MG63 (cell line): ENCODE results near the gene ADIRF. TPM values are rescaled to one million over a fixed set of nuclear protein-coding genes. Genes with fewer than 3 reads are reported as not detected.
"Not testable (repeated sequence)": the region's sequence is repeated elsewhere in the genome, so short reads cannot be mapped to it uniquely, and the experiment has no call there.

Source experiments
- DNase-seq: peaks from one replicate; pipeline ENCODE4 v3.0.0-alpha.2; 2020
- H3K27me3 ChIP-seq: fragments of 250-450 bp; sonication (Bioruptor Pico); 2 replicates; pipeline ENCODE4 v1.5.1; 2020; ENCODE audit warnings: mild to moderate bottlenecking, moderate library complexity
- H3K36me3 ChIP-seq: fragments of 250-450 bp; sonication (Bioruptor Pico); 2 replicates; pipeline ENCODE4 v1.5.1; 2020; ENCODE audit warnings: mild to moderate bottlenecking, moderate library complexity
- H3K4me3 ChIP-seq: fragments of 250-450 bp; sonication (Bioruptor Pico); 2 replicates; pipeline ENCODE4 v1.5.1; 2020; ENCODE audit warnings: mild to moderate bottlenecking, moderate library complexity
- H3K9me3 ChIP-seq: fragments of 250-450 bp; sonication (Bioruptor Pico); 2 replicates; pipeline ENCODE4 v1.5.1; 2020; ENCODE audit warnings: mild to moderate bottlenecking, moderate library complexity
- total RNA-seq: library from RNA; depleted of rRNA; stranded (reverse); fragments of >200 nt; shearing (Covaris generic); gene quantifications from 2 replicates; pipeline ENCODE4 v1.2.3, GENCODE V29; 2014; ENCODE audit warnings: low replicate concordance

The ADIRF gene
- total RNA-seq, 1 experiment from 2014 or later, result 165 TPM

DNA sequence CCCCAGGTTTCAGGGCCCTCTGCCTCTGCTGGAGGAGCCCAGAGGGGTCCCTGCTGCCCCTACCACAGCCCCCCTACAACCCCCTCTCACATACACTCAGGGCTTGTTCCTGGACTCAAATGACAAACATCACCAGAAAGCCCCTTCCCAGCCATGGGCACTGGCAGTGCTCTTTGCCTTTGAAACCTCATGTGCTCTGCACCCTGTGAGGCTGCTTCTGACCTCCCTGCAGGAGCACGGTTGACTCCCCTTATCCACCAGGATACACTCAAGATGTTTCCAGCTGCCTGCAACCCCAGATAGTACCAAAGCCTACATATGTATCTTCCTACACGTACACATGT lies 3.5 kb upstream of the ADIRF start:
- no peak for DNase-seq
- Histone ChIP-seq H3K27me3 (no peaks in the 10 kb centered on the region), H3K9me3 (no peaks in the 10 kb centered on the region), H3K36me3 (peaks cover 9% of the 10 kb centered on the region), H3K4me3 (no peak overlapping the region)

DNA sequence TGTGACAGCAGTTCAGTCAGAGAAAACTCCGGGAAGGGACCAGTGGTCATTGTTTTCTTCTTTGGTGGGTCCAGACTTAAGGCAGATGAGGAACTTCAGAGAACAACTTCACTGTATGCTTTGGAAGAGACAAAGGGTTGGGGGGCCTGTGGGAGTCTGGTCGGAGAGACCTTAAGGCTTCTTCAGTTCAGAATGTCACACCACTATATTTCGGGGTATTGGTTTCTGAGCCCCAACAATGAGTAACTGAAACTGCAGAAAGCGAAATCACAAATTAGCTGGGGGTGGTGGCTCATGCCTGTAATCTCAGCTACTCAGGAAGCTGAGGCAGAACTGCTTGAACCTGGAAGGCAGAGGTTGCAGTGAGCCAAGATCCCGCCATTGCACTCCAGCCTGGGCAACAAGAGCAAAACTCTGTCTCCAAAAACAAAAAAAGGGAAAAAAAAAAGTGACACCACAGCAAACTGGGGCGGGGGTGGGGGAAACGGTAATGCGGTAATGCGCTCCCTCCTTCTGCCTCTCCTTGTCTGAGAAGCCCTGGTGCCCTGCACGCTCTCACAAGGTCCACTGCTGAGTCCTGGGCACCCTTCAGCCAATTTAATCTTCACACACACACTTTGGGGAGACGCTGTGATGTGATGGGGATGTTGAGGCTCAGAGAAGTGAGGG lies 2.2 kb upstream of the ADIRF start:
- Histone ChIP-seq H3K27me3 (no peaks in the 10 kb centered on the region), H3K4me3 (no peak overlapping the region), H3K9me3 (no peaks in the 10 kb centered on the region), H3K36me3 (peaks cover 15% of the 10 kb centered on the region)
- DNase-seq, result no peak

DNA sequence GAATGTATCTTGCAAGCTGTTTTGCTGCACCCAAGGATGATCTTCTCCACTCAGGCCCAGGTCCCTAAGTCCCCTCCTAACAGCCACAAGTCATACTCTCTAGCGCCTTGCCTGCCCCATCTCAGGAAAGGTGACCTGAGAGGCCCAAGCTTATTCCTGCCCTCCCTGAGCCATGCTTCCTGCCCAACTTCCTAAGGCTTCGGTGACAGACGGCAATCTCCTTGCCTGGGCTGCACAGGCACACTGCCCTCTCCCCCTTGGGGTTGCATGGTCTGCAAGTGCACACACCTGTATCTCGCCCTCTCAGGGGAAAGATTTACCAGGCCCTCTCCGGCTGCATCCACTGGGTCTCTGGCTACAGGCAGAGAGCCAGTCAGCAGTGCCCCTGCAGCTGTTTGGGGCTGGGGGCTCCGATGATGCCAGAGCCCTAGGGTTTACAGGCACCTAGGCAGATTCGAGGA lies 771 bp upstream of the ADIRF start:
- H3K27me3 ChIP-seq, result no peaks in the 10 kb centered on the region
- H3K9me3 ChIP-seq, result no peaks in the 10 kb centered on the region
- no peak for DNase-seq
- H3K4me3 ChIP-seq, result peak overlapping the region; percentile 83
- H3K36me3 ChIP-seq, result peaks cover 21% of the 10 kb centered on the region

DNA sequence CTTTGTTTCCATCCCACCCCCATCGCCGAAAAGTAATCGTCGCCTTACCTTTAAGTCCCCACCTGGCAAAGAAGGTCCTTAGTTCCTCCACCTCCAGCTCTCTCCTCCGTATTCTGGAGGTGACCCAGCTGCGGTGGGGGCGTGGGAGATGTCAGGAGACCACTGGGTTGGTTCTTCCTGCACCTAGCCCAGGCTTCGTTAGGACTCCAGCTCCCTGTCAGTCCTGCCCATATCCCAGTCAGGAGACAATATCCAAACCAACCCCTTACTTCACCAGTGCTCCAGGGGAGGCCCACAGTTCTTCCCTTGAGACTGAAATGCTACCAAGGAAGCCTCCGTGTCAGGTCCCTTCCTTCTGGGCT lies 693 bp downstream of the ADIRF start:
- H3K27me3 ChIP-seq, result no peaks in the 10 kb centered on the region
- peak overlapping the region; percentile 83 for H3K4me3 ChIP-seq
- no peak for DNase-seq
- H3K9me3 ChIP-seq, result no peaks in the 10 kb centered on the region
- H3K36me3 ChIP-seq, result peaks cover 21% of the 10 kb centered on the region

DNA sequence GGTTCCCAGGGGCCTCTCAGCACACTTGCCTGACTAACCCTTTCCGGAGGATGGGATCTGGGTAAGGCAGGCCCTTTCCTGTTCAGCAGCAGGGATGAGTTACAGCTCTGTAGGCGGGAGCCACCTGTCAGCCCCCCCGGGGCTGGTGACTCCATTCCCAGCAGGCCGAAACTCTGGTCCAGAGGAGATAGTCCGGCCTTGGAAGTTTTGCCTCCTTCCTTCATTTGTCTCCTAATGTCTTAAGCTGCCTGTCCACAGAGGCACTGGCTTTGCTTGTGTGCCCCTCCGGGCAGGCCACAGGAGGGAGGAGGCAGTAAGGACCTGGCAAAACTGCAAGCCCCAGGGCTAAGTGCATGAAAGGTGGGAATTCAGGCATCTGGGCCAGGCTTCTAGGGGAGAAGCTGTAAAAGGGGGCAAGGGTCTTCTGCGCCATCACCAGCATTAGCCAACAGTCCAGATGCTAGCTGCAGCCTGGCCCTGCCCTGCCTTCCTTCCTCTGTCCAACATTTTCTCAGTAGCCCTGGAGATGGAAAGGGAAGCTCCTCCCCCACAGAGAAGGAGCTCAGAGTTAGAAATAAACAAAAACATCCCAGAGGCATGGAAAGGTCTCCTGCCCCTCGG lies 1.2 kb downstream of the ADIRF start:
- H3K27me3 ChIP-seq, result no peaks in the 10 kb centered on the region
- H3K4me3 ChIP-seq, result peak overlapping the region; percentile 83
- H3K9me3 ChIP-seq, result no peaks in the 10 kb centered on the region
- H3K36me3 ChIP-seq, result peaks cover 21% of the 10 kb centered on the region
- peak; percentile 59 for DNase-seq

DNA sequence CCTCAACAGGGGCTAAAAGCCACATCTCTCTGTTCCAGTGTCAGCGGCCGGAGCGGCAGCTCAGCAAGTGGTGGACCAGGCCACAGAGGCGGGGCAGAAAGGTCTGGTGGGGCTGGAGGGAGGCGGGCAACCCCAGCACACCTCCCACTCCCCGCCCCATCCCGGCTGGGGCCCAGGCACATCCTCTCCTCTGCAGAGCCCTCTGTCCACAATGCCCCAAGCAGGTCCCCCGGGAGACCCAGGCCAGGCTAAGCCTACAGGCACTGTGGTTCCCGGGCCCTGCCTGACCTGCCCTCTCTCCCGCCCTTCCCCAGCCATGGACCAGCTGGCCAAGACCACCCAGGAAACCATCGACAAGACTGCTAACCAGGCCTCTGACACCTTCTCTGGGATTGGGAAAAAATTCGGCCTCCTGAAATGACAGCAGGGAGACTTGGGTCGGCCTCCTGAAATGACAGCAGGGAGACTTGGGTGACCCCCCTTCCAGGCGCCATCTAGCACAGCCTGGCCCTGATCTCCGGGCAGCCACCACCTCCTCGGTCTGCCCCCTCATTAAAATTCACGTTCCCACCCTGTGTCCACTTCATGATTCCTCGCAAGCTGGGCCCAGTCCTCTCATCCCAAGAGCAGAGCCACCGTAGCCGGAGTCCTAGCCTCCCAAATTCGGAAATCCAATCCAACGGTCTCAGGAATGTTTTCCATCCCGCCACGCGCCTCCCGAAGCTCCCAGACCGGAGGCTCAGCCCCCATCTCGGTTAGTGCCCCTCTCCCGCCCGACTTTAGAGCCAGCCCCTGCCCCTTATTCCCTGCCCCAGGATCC lies 2.1 kb downstream of the ADIRF start:
- DNase-seq, result peak; percentile 93
- peak overlapping the region; percentile 83 for H3K4me3 ChIP-seq
- H3K36me3 ChIP-seq, result peaks cover 21% of the 10 kb centered on the region
- no peaks in the 10 kb centered on the region for H3K9me3 ChIP-seq
- no peaks in the 10 kb centered on the region for H3K27me3 ChIP-seq

DNA sequence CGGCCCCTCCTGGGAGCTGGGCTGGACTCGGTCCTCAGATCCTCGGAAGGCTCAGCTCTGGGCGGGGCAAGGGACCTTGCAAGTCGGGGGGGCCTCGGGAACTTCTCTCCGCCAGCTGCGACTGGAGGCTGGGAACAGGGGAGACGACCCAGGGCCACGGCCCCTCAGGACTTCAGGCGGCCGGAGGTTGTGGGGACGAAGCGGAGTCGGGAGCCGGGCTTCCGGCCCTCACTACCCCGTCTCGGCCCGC lies 2.6 kb downstream of the ADIRF start:
- Histone ChIP-seq H3K4me3 (peak overlapping the region; percentile 83), H3K36me3 (peaks cover 17% of the 10 kb centered on the region), H3K9me3 (no peaks in the 10 kb centered on the region), H3K27me3 (no peaks in the 10 kb centered on the region)
- no peak for DNase-seq

DNA sequence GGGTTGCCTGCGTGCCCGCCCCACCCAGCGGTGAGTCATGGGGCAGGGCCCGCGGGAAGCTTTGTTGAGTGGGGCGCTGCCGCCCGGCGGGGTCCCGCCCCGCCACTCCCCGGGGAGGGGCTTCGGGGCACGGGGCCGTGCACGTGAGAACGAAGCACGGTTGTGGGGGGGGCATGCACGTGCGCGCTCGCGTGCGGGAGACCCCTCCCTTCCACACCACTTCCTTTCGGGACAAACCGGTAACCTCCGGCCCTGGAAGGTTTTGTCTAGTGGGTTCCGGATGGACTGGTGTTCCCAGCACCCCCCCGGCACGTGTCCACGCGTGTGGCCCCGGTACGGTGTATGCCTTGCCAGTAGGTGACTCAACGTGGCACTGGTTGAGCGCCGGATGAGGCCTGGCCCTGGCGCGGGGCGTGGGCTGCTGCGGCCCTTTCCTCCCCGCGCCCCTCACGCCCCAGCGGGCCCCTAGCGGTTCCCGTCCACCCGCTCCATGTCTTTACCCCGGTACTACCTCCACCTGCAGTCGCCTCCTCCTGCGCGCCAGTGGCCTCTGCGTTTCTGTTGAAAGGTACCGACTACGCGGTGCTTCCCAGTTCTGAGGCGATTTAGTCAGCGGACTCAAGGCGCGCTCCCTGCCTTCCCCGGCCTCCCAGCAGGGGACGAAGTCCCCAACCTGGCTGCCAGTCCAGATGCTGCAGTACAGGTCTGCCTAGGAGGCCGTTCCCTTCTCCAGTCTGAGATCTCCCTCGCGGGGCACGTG lies 3.1 kb downstream of the ADIRF start:
- H3K9me3 ChIP-seq, result no peaks in the 10 kb centered on the region
- H3K4me3 ChIP-seq, result peak overlapping the region; percentile 83
- peak; percentile 93 for DNase-seq
- H3K36me3 ChIP-seq, result peaks cover 17% of the 10 kb centered on the region
- H3K27me3 ChIP-seq, result no peaks in the 10 kb centered on the region

DNA sequence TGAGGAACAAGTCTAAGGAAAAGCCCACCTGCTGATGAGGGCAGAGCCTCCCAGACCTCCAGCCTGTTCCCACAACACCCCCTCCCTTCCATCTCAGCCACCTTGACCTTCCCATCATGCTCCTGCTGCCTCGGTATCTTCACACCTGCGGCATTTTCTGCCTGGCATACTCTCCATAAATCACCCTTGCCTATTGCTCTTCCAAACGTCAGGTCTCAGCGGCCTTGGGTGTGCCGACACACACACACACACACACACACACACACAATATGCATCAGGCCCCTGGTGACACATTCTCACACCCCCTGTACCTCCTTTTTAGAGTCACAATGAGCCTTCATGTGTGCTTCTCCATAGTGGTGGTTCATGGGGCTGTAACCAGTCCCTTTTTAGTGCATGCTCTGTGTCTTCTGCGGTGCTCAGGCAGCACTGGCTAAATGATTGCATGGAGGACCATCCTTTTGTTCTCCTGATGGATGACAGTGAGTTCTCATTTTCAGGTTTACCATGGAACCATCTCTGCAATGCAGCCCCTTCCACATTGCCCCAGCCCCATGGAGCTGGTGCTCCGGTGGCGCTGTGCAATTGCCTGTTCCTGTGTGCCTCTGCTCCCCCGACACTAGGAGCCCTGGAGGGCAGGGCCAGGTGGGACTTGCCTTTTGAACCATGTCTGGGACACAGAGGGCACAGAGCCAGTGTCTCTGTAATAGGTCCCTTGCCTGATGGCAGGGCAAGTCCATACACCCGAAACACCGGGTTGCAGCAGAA lies 4.5 kb downstream of the ADIRF start:
- H3K4me3 ChIP-seq, result no peak overlapping the region
- peaks cover 15% of the 10 kb centered on the region for H3K36me3 ChIP-seq
- no peaks in the 10 kb centered on the region for H3K9me3 ChIP-seq
- no peaks in the 10 kb centered on the region for H3K27me3 ChIP-seq
- DNase-seq, result no peak

DNA sequence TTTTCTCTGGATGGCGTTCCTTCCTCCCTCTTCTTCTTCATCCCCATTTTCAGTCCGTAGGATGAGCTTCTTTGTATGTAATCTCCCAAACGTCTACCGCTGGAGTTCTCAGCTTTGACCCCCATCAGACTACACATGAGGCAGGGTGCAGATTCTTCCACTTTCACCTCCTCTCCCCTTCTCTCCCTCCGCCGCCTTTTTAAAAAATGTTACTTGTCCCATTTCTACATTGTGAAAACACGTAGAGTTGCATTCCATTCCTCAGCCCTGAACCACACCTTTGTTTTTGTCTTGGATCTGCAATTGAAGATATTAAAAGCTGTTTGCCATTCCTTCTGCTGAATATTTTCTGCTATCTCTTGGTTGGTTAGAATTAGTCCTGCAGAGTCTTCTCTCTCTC lies 6.2 kb downstream of the ADIRF start:
- H3K4me3 ChIP-seq, result no peak overlapping the region
- H3K27me3 ChIP-seq, result no peaks in the 10 kb centered on the region
- no peak for DNase-seq
- peaks cover 12% of the 10 kb centered on the region; the same call in 1 of the 2 replicates for H3K36me3 ChIP-seq
- no peaks in the 10 kb centered on the region for H3K9me3 ChIP-seq

DNA sequence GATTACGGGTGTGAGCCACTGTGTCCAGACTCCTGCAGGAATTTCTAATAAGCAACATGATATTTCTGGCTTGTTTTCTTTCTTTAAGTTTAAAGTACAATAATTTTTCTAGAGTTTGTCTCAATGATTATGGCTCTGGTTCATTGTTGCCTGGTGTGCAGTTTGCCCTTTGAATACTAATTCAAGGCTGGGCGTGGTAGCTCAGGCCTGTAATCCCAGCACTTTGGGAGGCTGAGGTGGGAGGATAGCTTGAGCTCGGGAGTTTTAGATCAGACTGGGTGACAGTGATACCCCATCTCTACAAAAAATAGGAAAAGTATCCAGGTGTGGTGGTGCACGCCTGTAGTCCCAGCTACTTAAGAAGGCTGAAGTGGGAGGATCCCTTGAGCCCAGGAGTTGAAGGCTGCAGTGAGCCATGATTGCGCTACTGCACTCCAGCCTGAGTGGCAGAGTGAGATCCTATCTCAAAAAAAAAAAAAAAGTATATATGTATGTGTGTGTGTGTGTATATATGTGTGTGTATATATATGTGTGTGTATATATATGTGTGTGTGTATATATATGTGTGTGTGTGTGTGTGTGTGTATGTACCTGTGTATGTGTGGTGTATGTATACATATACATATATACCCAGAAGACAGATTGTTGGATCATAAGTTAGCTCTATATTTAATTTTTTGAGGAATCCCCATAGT lies 8.2 kb downstream of the ADIRF start:
- Histone ChIP-seq H3K9me3 (no peaks in the 10 kb centered on the region), H3K36me3 (peaks cover 5% of the 10 kb centered on the region; the same call in 1 of the 2 replicates), H3K27me3 (no peaks in the 10 kb centered on the region), H3K4me3 (no peak overlapping the region)
- DNase-seq, result no peak

DNA sequence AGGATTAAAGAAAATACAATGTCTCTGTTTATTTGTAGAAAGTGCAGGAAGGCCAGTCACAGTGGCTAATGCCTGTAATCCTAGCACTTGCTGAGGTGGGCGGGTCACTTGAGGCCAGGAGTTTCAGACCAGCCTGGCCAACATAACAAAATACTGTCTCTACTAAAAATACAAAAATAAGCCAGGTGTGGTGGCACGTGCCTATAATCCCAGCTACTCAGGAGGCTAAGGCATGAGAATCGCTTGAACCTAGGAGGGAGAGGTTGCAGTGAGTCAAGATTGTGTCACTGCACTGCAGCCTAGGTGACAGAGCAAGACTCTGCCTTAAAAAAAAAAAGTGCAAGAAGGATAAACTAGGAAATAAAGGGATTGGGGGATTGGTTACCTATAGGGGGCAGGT lies 10.2 kb downstream of the ADIRF start:
- not testable (repeated sequence) for DNase-seq, H3K27me3 ChIP-seq, H3K9me3 ChIP-seq, H3K4me3 ChIP-seq, H3K36me3 ChIP-seq

DNA sequence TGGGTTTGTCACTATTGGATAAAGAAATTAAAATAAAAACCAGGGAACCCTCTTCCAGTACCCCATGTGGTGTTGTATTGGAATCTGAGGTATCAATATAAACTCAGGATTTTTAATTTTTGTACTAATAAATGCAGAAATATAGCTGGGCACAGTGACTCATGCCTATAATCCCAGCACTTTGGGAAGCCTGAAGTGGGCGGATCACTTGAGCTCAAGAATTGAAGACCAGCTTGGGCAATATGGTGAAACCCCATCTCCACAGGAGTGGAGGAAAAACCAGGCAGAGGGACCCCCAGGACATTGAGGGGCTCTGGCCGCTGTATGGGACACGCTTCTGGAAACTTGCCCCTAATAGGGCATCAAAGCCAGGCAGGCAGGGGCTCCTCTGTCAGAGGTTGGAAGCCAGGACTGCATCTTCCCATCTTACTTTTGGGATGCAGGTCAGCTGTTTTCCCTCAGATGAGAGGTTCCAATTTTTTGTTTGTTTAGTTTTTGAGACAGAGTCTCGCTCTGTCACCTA lies 11.1 kb downstream of the ADIRF start:
- Histone ChIP-seq H3K4me3 (no peak overlapping the region), H3K36me3 (no peaks in the 10 kb centered on the region), H3K27me3 (no peaks in the 10 kb centered on the region), H3K9me3 (no peaks in the 10 kb centered on the region)
- no peak for DNase-seq

DNA sequence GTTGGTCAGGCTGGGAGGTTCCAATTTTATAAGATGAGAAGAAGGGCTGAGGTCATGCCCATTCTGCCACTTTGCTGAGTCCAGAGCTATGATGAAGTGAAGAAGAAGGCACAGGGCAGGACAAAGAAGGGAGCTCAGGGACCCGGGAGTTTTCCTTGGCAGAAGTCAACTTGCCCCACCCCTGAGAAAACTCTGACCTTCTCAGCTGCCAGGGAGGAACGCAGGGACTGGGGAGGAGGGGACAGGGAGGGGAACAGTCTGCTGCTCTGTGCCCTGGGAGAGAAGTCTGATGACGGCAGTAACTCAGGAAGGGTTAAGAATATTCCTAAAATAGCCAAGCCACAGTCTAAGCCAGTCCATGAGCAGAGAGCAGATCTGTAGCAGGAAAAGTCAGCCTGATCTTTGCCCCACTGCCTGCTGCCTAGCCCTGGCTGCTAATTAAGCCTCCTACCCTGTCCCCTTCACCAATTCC lies 11.7 kb downstream of the ADIRF start:
- Histone ChIP-seq H3K9me3 (no peaks in the 10 kb centered on the region), H3K27me3 (no peaks in the 10 kb centered on the region), H3K36me3 (no peaks in the 10 kb centered on the region), H3K4me3 (no peak overlapping the region)
- DNase-seq, result no peak

DNA sequence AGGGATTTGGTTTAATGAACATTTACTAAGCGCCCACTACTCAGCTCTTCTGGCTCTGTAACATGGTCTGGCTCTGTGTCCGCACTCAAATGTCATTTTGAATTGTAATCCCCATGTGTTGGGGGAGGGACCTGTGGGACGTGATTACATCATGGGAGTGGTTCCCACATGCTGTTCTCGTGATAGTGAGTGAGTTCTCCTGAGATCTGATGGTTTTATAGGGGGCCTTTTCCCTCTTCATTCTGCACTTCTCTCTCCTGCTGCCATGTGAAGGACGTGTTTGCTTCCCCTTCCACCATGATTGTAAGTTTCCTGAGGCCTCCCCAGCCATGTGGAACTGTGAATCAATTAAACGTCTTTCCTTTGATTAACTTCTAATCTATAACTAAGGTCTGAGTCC lies 12.7 kb downstream of the ADIRF start:
- not testable (repeated sequence) for H3K36me3 ChIP-seq, H3K9me3 ChIP-seq

DNA sequence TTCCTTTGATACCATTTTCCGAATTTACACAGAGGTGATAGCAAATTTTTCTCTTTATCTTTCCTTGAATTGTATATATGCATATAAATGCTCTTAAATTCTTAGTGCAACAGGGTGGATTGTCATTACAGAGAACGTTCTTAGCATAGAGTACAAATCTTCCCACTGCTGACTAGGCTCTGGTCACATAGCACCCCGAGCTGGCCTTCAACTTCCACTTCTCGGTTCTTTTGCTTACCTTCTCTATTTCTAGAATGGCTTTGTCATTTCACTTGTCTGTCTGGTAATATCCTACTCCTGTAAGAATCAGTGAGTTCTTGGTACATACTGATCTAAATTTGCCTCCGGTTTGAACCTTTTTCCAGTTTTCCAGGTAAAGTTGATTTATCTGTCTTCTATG lies 13.4 kb downstream of the ADIRF start:
- Histone ChIP-seq H3K27me3 (no peaks in the 10 kb centered on the region), H3K9me3 (no peaks in the 10 kb centered on the region), H3K36me3 (no peaks in the 10 kb centered on the region), H3K4me3 (no peak overlapping the region)
- no peak for DNase-seq

More for the DNA sequence above, 12.7 kb downstream of the ADIRF start:
- H3K4me3 ChIP-seq, DNase-seq, H3K27me3 ChIP-seq: not testable (repeated sequence)
